GM12864 (cell line): Measurements from ENCODE around the gene PRRG3.

ENCODE experiments used
- DNase-seq: peaks from one replicate; pipeline ENCODE4 v3.0.0-alpha.2; 2011; ENCODE audit warnings: low read depth
- H3K4me3 ChIP-seq: 2 replicates; pipeline ENCODE4 v1.5.1; 2011; ENCODE audit warnings: mild to moderate bottlenecking, low read depth, low read length, control low read depth
- TF ChIP-seq, protein P1 (sequence below): IDR thresholded peaks from 2 replicates; pipeline ENCODE4 v1.5.1; 2011; ENCODE audit warnings: low read depth, mild to moderate bottlenecking, moderate library complexity, low read length, control low read depth, inconsistent platforms; ENCODE audit errors: missing control alignments

Gene PRRG3

GRCh38 chrX:151704041-151704663 is 8.9 kb downstream of the PRRG3 start:
- H3K4me3 ChIP-seq, result no peak overlapping the region
- no peak for DNase-seq
- TF ChIP-seq, protein P1, sequence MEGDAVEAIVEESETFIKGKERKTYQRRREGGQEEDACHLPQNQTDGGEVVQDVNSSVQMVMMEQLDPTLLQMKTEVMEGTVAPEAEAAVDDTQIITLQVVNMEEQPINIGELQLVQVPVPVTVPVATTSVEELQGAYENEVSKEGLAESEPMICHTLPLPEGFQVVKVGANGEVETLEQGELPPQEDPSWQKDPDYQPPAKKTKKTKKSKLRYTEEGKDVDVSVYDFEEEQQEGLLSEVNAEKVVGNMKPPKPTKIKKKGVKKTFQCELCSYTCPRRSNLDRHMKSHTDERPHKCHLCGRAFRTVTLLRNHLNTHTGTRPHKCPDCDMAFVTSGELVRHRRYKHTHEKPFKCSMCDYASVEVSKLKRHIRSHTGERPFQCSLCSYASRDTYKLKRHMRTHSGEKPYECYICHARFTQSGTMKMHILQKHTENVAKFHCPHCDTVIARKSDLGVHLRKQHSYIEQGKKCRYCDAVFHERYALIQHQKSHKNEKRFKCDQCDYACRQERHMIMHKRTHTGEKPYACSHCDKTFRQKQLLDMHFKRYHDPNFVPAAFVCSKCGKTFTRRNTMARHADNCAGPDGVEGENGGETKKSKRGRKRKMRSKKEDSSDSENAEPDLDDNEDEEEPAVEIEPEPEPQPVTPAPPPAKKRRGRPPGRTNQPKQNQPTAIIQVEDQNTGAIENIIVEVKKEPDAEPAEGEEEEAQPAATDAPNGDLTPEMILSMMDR, result no peak

DNA sequence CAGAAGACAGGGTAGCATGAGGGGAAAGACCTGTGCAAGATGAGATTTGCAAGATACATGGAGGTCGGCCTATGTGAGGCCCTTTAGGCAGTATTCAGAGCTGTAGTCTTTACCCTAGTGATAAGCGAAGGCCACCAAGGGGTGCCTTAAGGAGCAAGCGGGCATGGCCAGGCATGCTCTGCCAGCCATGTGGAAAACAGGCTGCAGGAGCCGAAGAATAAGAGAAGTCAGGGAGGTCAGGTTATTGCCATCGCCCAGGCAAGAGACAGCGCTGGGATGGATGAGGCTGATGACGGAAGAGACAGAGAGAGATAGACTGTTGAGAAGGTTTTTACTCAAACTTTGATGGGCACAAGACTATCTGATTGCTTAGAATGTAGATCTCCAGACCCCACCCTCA is 13.6 kb downstream of the PRRG3 start:
- TF ChIP-seq, protein P1, result no peak
- H3K4me3 ChIP-seq, result no peak overlapping the region
- DNase-seq, result no peak

DNA sequence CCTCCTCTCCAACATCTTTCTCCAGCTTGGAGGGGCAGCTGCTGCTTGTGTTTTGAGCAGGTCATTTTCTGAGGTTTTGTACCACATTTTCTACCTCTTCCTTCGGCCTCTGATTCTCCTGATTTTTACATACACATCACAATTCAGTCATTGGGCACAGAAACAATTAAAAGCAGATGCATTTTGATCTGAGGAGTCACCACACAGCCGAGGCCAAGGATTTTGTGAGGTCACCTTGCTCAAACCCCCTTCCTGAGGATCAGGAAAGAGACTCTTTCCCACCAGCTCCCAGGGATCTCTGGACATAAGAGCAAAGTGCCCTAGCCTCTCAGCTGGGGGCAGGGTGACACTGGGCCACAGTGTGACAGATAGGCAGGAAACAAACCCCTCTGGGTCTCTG is 15.2 kb downstream of the PRRG3 start:
- no peak overlapping the region for H3K4me3 ChIP-seq
- DNase-seq, result no peak
- TF ChIP-seq, protein P1, result no peak

DNA sequence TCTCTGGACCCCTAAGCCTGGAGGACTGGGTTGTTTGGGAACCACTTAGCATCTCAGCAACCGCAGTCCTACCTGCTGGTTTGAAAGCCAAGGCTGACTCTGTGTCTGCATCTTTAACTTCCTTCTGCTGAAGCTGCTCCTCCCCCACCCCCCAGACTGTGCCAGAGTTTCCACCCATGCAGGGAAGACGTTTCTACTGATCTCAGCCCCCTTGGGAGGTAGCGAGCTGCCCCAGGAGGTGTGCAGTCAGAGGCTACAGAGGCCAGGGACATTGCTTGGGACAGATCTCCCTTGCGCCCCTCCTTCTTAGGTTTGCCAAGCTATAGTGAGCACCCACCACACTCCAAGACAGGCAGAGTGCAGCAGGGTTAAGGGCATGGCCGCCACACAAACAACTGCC is 15.9 kb downstream of the PRRG3 start:
- H3K4me3 ChIP-seq, result no peak overlapping the region
- TF ChIP-seq, protein P1, result no peak
- DNase-seq, result no peak

DNA sequence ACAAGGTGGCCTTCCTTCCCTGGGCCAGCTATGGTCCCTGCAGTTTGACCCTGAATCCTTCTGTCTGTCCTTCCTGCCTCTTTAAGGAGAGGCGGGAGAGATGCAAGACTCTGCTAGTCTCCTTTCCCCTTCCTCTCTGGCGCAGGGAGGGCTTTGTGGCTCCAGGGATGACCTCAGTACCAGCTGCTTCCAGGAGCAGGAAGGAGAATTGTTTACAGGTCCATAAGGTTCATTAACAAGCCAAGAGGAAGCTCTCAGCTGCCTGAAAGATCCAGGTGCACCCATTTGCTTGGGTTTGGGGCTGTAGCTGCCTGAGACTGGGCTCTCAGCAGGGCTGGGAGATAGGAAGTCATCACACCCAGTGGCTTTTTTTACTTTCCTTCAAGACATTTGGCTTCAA is 16.5 kb downstream of the PRRG3 start:
- TF ChIP-seq, protein P1, result no peak
- H3K4me3 ChIP-seq, result no peak overlapping the region
- no peak for DNase-seq

GRCh38 chrX:151712253-151712652 is 17.0 kb downstream of the PRRG3 start:
- no peak for DNase-seq
- H3K4me3 ChIP-seq, result no peak overlapping the region
- TF ChIP-seq, protein P1, result no peak

- no peak for DNase-seq
- H3K4me3 ChIP-seq, result no peak overlapping the region
- TF ChIP-seq, protein P1, result peak; percentile 71
Observed at GRCh38 chrX:151713849-151714248, 18.6 kb downstream of the PRRG3 start.
